Activated naive CD4-positive, alpha-beta T cell treated with anti-CD3 and anti-CD28 coated beads, Interleukin-2, amount 10 ng/mL, durations not matched to agents 7 days and 5 days (primary cell): ENCODE measurements around the gene TMEM145.

Experiments used
- CTCF ChIA-PET: fragments of 350-600 bp; sonication (Branson Sonifier 250); formaldehyde crosslinking; loops from one replicate; lab custom pipeline; 2021; ENCODE audit warnings: antibody characterized with exemption; lab: Charles Lee
- DNase-seq: peaks from one replicate; pipeline ENCODE4 v3.0.0-alpha.2; 2020
- H3K27ac Mint-ChIP-seq: one replicate; pipeline ENCODE4 v1.8.0; 2021; ENCODE audit warnings: mild to moderate bottlenecking, moderate library complexity, mixed read lengths
- H3K27me3 Mint-ChIP-seq: one replicate; pipeline ENCODE4 v1.8.0; 2021; ENCODE audit warnings: mild to moderate bottlenecking, mixed read lengths
- H3K36me3 Mint-ChIP-seq: one replicate; pipeline ENCODE4 v1.8.0; 2021; ENCODE audit warnings: mixed read lengths
- H3K4me1 Mint-ChIP-seq: one replicate; pipeline ENCODE4 v1.8.0; 2021; ENCODE audit warnings: mixed read lengths
- H3K4me3 Mint-ChIP-seq: one replicate; pipeline ENCODE4 v1.8.0; 2021; ENCODE audit warnings: mild to moderate bottlenecking, moderate library complexity, mixed read lengths
- H3K9me3 Mint-ChIP-seq: one replicate; pipeline ENCODE4 v1.8.0; 2021; ENCODE audit warnings: mixed read lengths

The TMEM145 gene

DNA sequence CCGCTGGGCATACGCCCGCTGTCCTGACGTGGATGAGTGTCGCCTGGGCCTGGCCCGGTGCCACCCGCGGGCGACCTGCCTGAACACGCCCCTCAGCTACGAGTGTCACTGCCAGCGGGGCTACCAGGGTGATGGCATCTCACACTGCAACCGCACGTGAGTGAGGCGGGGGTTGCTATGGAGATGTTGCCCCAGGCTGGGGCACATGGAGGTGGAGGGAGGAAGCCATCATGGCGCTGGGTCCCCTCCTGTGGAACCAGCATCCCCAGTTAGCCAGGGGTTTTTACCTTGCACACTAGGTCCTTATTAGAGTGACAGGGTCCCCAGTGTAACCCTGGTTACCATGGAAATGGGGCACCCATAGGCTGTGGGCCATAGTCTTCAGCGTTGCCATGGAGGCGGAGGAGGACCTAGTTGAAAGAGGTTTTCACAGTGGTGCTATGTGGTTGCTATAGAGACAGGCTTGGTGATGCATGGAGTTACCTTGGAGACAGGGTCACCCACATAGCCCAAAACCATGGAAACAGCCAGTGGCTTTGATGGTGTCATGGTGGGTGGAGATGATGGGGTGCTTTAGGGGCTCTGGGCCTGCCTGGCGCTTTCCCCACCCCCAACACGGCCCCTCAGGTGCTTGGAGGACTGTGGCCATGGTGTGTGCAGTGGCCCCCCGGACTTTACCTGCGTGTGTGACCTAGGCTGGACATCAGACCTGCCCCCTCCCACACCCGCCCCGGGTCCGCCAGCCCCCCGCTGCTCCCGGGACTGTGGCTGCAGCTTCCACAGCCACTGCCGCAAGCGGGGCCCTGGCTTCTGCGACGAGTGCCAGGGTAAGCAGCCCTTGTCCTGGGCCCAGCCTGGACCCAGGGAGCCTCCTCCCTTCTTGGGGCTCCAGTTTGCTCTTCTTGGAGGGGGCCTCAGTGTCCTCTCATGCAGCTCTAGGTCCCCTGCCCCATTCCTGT is 39.5 kb downstream of the TMEM145 start:
- Mint-ChIP-seq H3K9me3 (no peaks in the 10 kb centered on the region), H3K27me3 (no peaks in the 10 kb centered on the region), H3K36me3 (no peaks in the 10 kb centered on the region), H3K27ac (no peak overlapping the region), H3K4me1 (no peaks in the 10 kb centered on the region), H3K4me3 (no peak overlapping the region)
- peak; percentile 26 for DNase-seq
- CTCF ChIA-PET = no interaction called here

GRCh38 chr19:42353341-42354015 is 40.4 kb downstream of the TMEM145 start:
- Mint-ChIP-seq H3K27me3 (no peaks in the 10 kb centered on the region), H3K27ac (no peak overlapping the region), H3K4me1 (no peaks in the 10 kb centered on the region), H3K36me3 (no peaks in the 10 kb centered on the region), H3K4me3 (no peak overlapping the region), H3K9me3 (no peaks in the 10 kb centered on the region)
- no peak for DNase-seq
- CTCF ChIA-PET = no interaction called here

- Mint-ChIP-seq H3K27ac (no peak overlapping the region), H3K4me3 (no peak overlapping the region), H3K36me3 (no peaks in the 10 kb centered on the region), H3K27me3 (no peaks in the 10 kb centered on the region), H3K4me1 (no peaks in the 10 kb centered on the region), H3K9me3 (no peaks in the 10 kb centered on the region)
- DNase-seq = no peak
- CTCF ChIA-PET = no interaction called here
Measured at GRCh38 chr19:42355896-42356295, 42.8 kb downstream of the TMEM145 start.

DNA sequence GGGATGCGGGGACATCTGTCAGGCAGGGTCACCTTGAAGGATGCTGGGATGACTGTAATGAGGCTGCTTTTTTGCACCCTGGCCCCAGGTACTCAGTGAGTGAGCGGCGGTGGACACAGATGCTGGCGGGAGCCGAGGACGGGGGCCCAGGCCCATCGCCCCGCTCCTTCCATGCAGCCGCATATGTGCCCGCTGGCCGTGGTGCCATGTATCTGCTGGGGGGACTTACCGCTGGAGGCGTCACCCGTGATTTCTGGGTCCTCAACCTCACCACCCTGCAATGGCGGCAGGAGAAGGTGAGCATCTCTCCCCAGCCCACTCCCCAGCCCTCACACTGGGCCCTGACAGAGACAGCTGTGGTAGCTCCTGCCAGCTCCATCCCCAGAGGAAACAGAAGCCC is 43.6 kb downstream of the TMEM145 start:
- no peak overlapping the region for H3K4me3 Mint-ChIP-seq
- CTCF ChIA-PET = interaction anchor here (0.5 kb wide), 1 partner anchor 237 kb away, joined by 3 read pairs; no protein-coding TSS in a partner anchor
- no peak for DNase-seq

DNA sequence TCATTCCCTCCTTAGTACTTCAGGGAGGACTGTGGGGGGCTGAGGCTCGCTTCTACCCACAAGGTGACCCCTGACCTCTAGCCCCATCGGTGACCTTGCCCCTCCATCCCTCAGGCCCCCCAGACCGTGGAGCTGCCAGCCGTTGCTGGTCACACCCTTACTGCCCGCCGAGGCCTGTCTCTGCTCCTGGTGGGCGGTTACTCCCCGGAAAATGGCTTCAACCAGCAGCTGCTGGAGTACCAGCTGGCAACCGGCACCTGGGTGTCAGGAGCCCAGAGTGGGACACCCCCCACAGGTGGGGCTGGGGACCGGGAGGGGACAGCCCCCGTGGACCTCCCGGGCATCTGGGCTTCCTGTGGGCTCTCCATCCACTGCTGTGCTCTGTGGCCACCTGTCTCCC is 44.2 kb downstream of the TMEM145 start:
- H3K27me3 Mint-ChIP-seq = no peaks in the 10 kb centered on the region

More for the DNA sequence above, 43.6 kb downstream of the TMEM145 start:
- Mint-ChIP-seq H3K27ac (no peak overlapping the region), H3K4me1 (no peaks in the 10 kb centered on the region), H3K27me3 (no peaks in the 10 kb centered on the region), H3K9me3 (no peaks in the 10 kb centered on the region), H3K36me3 (no peaks in the 10 kb centered on the region)

DNA sequence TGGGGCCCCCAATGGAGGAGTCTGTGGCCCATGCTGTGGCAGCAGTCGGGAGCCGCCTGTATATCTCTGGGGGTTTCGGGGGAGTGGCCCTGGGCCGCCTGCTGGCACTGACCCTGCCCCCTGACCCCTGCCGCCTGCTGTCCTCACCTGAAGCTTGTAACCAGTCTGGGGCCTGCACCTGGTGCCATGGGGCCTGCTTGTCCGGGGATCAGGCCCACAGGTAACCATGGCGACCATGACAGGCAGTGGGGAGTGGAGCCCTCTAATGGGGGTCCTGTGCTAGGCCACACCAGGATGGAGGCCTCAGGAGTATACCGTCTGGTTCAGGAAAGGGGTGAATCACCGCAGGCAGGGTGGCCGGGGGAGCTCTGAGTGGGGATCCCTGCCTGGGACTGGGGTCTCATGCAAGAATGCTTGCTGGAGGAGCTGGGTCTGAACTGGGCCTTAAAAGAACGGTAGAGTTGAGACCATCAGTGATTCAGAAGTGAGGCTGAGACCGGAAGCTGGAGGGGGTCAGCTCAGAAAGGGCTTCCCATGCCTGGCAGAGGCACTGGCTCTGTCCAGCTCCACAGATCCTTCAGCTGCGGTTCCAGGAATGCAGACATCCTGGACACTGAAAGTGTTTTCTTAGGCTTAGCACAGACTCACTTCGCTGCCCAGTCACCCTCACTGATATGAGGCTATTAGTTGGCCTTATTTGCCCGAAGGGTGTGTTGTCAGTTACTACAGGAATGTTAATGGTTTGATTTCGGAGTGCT is 47.9 kb downstream of the TMEM145 start:
- H3K4me1 Mint-ChIP-seq = no peaks in the 10 kb centered on the region
- H3K27ac Mint-ChIP-seq = no peak overlapping the region
- H3K4me3 Mint-ChIP-seq = no peak overlapping the region
- CTCF ChIA-PET = no interaction called here
- peaks cover 2% of the 10 kb centered on the region for H3K36me3 Mint-ChIP-seq
- peaks cover 12% of the 10 kb centered on the region for H3K9me3 Mint-ChIP-seq
- peaks cover 4% of the 10 kb centered on the region for H3K27me3 Mint-ChIP-seq
- no peak for DNase-seq

More for the DNA sequence above, 44.2 kb downstream of the TMEM145 start:
- Mint-ChIP-seq H3K9me3 (no peaks in the 10 kb centered on the region), H3K4me3 (no peak overlapping the region), H3K36me3 (no peaks in the 10 kb centered on the region), H3K4me1 (no peaks in the 10 kb centered on the region), H3K27ac (no peak overlapping the region)
- no peak for DNase-seq
- CTCF ChIA-PET = interaction anchor here (0.5 kb wide), 1 partner anchor 237 kb away, joined by 3 read pairs; no protein-coding TSS in a partner anchor

GRCh38 chr19:42361545-42361910 is 48.4 kb downstream of the TMEM145 start:
- Mint-ChIP-seq H3K36me3 (peaks cover 2% of the 10 kb centered on the region), H3K4me1 (no peaks in the 10 kb centered on the region), H3K27me3 (peaks cover 4% of the 10 kb centered on the region), H3K27ac (no peak overlapping the region), H3K4me3 (no peak overlapping the region), H3K9me3 (peaks cover 12% of the 10 kb centered on the region)
- DNase-seq = no peak
- CTCF ChIA-PET = no interaction called here

- Mint-ChIP-seq H3K27me3 (peaks cover 4% of the 10 kb centered on the region), H3K4me3 (no peak overlapping the region), H3K9me3 (peaks cover 12% of the 10 kb centered on the region), H3K4me1 (no peaks in the 10 kb centered on the region), H3K27ac (no peak overlapping the region), H3K36me3 (peaks cover 2% of the 10 kb centered on the region)
- no peak for DNase-seq
- CTCF ChIA-PET = no interaction called here
Measured at GRCh38 chr19:42362342-42362741, 49.2 kb downstream of the TMEM145 start.

DNA sequence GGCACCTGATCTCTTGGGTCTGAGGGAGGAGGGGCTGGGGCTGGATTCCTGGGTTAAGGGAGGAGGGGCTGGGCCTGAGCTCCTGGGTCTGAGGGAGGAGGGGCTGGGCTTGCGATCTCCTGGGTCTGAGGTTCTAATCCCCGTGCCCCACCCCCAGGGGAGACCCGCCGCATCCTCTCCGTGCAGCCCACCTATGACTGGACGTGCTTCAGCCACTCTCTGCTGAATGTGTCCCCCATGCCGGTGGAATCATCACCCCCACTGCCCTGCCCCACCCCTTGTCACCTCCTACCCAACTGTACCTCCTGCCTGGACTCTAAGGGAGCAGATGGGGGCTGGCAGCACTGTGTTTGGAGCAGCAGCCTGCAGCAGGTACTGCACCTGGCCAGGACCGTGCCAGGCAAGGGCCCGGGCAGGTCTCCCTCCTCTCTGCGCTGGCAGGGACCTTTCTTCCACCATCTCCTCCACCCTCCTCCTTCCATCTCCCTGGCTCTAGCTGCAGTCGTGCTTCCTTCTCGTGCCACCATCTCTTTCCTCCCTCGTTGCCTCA is 49.9 kb downstream of the TMEM145 start:
- DNase-seq = no peak
- CTCF ChIA-PET = no interaction called here
- peaks cover 4% of the 10 kb centered on the region for H3K27me3 Mint-ChIP-seq
- peaks cover 12% of the 10 kb centered on the region for H3K9me3 Mint-ChIP-seq
- H3K4me1 Mint-ChIP-seq = no peaks in the 10 kb centered on the region
- no peak overlapping the region for H3K4me3 Mint-ChIP-seq
- peaks cover 2% of the 10 kb centered on the region for H3K36me3 Mint-ChIP-seq
- no peak overlapping the region for H3K27ac Mint-ChIP-seq

DNA sequence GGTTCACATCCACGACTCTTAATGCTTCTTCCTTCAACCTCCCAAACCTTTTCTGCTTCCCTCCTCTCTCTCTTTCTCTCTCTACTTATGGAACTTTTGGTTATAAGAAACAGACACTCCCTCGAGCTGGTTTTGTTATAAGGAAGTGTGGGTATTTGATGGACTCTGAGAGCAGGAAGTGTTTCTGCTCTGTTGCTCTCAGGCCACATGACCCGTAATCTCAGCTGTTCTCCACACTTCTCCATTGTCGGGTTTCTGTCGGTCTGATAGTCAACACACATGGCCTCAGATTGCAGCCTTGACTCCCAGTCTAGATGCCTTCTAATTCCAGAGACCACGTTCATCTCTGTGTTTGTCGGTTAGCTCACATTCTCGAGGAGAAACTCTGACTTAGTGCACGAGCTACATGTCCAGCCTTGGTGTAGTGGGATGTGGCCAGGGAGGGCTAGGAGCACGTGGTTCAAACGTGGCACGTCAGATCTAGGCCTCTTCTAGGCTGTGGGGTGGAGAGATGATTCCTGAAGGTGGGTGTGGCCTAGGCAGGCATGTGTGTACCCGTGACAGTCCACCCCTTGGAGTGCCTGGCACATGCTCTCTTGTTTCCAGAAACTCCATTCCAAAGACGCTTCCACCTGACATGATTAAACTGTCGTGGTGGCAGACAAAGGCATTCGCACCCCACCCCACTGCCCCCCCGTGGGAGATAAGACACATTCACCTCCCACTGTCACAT is 50.7 kb downstream of the TMEM145 start:
- Mint-ChIP-seq H3K27ac (no peak overlapping the region), H3K4me1 (no peaks in the 10 kb centered on the region), H3K9me3 (peaks cover 12% of the 10 kb centered on the region), H3K27me3 (peaks cover 4% of the 10 kb centered on the region), H3K36me3 (peaks cover 2% of the 10 kb centered on the region), H3K4me3 (no peak overlapping the region)
- CTCF ChIA-PET = no interaction called here
- DNase-seq = no peak

GRCh38 chr19:42366673-42367072 is 53.6 kb downstream of the TMEM145 start:
- no peak overlapping the region for H3K27ac Mint-ChIP-seq
- no peaks in the 10 kb centered on the region for H3K4me1 Mint-ChIP-seq
- peaks cover 4% of the 10 kb centered on the region for H3K27me3 Mint-ChIP-seq
- CTCF ChIA-PET = no interaction called here
- DNase-seq = no peak
- peaks cover 2% of the 10 kb centered on the region for H3K36me3 Mint-ChIP-seq
- no peak overlapping the region for H3K4me3 Mint-ChIP-seq
- peaks cover 12% of the 10 kb centered on the region for H3K9me3 Mint-ChIP-seq

GRCh38 chr19:42367929-42368328 is 54.8 kb downstream of the TMEM145 start:
- peaks cover 2% of the 10 kb centered on the region for H3K36me3 Mint-ChIP-seq
- H3K4me3 Mint-ChIP-seq = no peak overlapping the region
- peaks cover 12% of the 10 kb centered on the region for H3K9me3 Mint-ChIP-seq
- H3K4me1 Mint-ChIP-seq = no peaks in the 10 kb centered on the region
- no peak overlapping the region for H3K27ac Mint-ChIP-seq
- CTCF ChIA-PET = no interaction called here
- peaks cover 4% of the 10 kb centered on the region for H3K27me3 Mint-ChIP-seq
- no peak for DNase-seq

DNA sequence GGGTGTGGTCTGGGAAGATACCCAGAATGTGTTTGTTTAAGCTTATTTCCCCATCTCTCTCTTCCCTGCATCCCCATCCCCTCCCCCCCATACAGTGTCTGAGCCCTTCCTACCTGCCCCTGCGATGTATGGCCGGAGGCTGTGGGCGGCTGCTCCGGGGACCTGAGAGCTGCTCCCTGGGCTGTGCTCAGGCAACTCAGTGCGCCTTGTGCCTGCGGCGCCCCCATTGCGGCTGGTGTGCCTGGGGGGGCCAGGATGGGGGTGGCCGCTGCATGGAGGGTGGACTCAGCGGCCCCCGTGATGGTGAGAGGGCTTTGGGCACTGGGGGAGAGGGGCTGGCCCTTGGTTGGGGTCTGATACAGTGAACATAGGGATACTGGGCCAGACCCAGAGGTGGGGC is 55.3 kb downstream of the TMEM145 start:
- Mint-ChIP-seq H3K27me3 (peaks cover 4% of the 10 kb centered on the region), H3K9me3 (peaks cover 12% of the 10 kb centered on the region), H3K4me3 (no peak overlapping the region), H3K36me3 (peaks cover 2% of the 10 kb centered on the region), H3K4me1 (no peaks in the 10 kb centered on the region), H3K27ac (no peak overlapping the region)
- no peak for DNase-seq
- CTCF ChIA-PET = no interaction called here
